Astrocyte (in vitro differentiated cells and primary cell): Measurements from ENCODE around the gene RC3H1.

Experiments used
- EZH2 ChIP-seq: IDR thresholded peaks from 2 replicates; pipeline ENCODE4 v1.6.1; 2012; ENCODE audit warnings: mild to moderate bottlenecking, low read length, inconsistent platforms; ENCODE audit not compliant: insufficient read depth
- TF ChIP-seq, protein P1 (sequence below): IDR thresholded peaks from 2 replicates; pipeline ENCODE4 v1.5.1; 2011; ENCODE audit warnings: low read depth, mild to moderate bottlenecking, inconsistent platforms, low read length, moderate library complexity; ENCODE audit not compliant: insufficient read depth

DNA sequence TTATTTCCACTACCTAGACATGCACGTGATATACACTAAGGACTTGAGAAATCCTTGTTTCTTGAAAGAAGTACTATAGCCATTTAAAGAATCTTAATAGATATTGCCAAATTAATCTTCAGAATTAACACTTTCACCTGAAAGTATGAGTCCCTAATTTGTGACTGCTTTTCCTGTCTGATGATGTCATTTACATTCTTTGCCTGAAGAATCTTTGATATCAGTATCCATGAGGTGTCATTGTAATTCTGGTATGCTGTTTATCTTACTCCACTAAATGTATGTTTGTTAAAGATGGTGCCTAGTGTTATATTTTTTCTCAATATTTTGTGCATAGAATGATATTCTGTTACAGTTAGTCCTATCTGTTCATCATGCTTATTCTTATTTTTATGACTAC is 48.5 kb upstream of the RC3H1 start:
- TF ChIP-seq, protein P1, sequence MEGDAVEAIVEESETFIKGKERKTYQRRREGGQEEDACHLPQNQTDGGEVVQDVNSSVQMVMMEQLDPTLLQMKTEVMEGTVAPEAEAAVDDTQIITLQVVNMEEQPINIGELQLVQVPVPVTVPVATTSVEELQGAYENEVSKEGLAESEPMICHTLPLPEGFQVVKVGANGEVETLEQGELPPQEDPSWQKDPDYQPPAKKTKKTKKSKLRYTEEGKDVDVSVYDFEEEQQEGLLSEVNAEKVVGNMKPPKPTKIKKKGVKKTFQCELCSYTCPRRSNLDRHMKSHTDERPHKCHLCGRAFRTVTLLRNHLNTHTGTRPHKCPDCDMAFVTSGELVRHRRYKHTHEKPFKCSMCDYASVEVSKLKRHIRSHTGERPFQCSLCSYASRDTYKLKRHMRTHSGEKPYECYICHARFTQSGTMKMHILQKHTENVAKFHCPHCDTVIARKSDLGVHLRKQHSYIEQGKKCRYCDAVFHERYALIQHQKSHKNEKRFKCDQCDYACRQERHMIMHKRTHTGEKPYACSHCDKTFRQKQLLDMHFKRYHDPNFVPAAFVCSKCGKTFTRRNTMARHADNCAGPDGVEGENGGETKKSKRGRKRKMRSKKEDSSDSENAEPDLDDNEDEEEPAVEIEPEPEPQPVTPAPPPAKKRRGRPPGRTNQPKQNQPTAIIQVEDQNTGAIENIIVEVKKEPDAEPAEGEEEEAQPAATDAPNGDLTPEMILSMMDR: no peak
- TF ChIP-seq EZH2: no peak
